Cardiac muscle cell (in vitro differentiated cells and primary cell): ENCODE measurements around the gene SLC35F3. TPM values are rescaled to one million over a fixed set of nuclear protein-coding genes. Genes with fewer than 3 reads are reported as not detected.

ENCODE experiments used
- DNase-seq, 2 donors: peaks; one replicate each; pipeline versions ENCODE4 v3.0.0 to v3.0.0-alpha.2; 2010 to 2017; ENCODE audit warnings: low read depth in 1 of 2, low spot score in 1 of 2
- H3K27ac ChIP-seq: fragments of 200-600 bp; sonication (generic); 2 replicates; pipeline ENCODE4 v1.5.1; 2016
- H3K27me3 ChIP-seq: fragments of 200-600 bp; sonication (generic); 2 replicates; pipeline ENCODE4 v1.6.0; 2016; ENCODE audit warnings: control low read depth
- H3K36me3 ChIP-seq: fragments of 200-600 bp; sonication (generic); 2 replicates; pipeline ENCODE4 v1.5.1; 2016; ENCODE audit warnings: control low read depth
- H3K4me1 ChIP-seq: fragments of 200-600 bp; sonication (generic); 2 replicates; pipeline ENCODE4 v1.8.1; 2017; ENCODE audit warnings: low read depth, mild to moderate bottlenecking, mixed run types
- H3K4me3 ChIP-seq: fragments of 200-600 bp; sonication (generic); 2 replicates; pipeline ENCODE4 v1.5.1; 2016; ENCODE audit warnings: mild to moderate bottlenecking
- H3K9me3 ChIP-seq: fragments of 200-600 bp; sonication (generic); 2 replicates; pipeline ENCODE4 v1.5.1; 2017; ENCODE audit warnings: low read depth, mild to moderate bottlenecking, control low read depth
- CTCF ChIP-seq: IDR thresholded peaks from 2 replicates; pipeline ENCODE4 v1.5.1; 2012; ENCODE audit warnings: low read depth, mild to moderate bottlenecking, low read length
- polyA plus RNA-seq: library from polyadenylated mRNA; unstranded; fragments of >200 nt; fragmentation: Nextera tagmentation; extraction: Ambion mirVana; gene quantifications from 2 replicates; pipeline ENCODE4 v1.2.1, GENCODE V29; 2016
- total RNA-seq: library from RNA; depleted of rRNA; stranded (reverse); fragments of >200 nt; gene quantifications from 2 replicates; pipeline ENCODE4 v1.2.3, GENCODE V29; 2016

Gene SLC35F3
- total and polyA plus RNA-seq, 2 experiments from 2014 or later = 0.98 to 2.0 TPM

- H3K4me3 ChIP-seq = no peak overlapping the region
- H3K27me3 ChIP-seq = no peaks in the 10 kb centered on the region
- no peak for TF ChIP-seq CTCF
- H3K27ac ChIP-seq = no peak overlapping the region
- no peaks in the 10 kb centered on the region for H3K4me1 ChIP-seq
- no peaks in the 10 kb centered on the region for H3K9me3 ChIP-seq
- no peak for DNase-seq
- no peaks in the 10 kb centered on the region for H3K36me3 ChIP-seq
Measured at GRCh38 chr1:233935297-233935868, 30.9 kb downstream of the SLC35F3 start.

DNA sequence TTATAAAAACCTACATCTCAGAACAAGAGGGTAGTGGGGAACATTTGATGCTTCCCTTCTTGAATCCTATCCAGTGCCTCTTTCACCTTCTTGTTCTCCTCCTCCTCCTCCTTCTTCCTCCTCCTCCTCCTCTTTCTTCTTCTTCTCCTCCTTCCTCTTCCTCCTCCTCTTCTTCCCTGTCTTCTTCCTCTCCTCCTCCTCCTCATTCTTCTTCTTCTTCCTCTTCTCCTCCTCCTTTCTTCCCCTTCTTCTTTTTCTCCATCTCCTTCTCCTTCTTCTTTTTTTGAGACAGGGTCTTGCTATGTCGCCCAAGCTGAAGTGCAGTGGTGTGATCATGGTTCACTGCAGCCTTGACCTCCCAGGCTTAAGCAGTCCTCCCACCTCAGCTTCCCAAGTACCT is 31.9 kb downstream of the SLC35F3 start:
- Histone ChIP-seq H3K27me3 (no peaks in the 10 kb centered on the region), H3K36me3 (no peaks in the 10 kb centered on the region), H3K4me3 (no peak overlapping the region), H3K9me3 (no peaks in the 10 kb centered on the region), H3K27ac (no peak overlapping the region), H3K4me1 (no peaks in the 10 kb centered on the region)
- no peak for DNase-seq
- no peak for TF ChIP-seq CTCF

GRCh38 chr1:233936842-233937241 is 32.4 kb downstream of the SLC35F3 start:
- Histone ChIP-seq H3K27ac (no peak overlapping the region), H3K9me3 (no peaks in the 10 kb centered on the region)

DNA sequence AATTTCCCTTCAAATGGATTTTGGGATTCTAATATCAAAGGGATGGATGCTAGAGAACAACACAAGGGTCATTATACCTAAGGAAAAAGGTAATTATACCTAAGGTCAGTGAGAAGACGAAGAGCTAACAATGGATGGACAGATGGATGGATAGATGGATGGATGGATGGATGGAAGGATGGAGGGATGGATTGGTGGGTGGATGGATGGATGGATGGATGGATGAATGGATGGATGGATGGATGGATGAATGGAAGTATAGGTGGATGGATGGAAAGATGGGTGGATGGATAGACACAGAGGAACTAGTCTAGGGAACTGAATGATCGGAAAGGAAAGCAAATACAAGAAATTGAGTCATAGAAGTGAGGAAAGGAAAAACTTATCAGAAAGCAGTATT is 34.0 kb downstream of the SLC35F3 start:
- H3K9me3 ChIP-seq = no peaks in the 10 kb centered on the region

More at GRCh38 chr1:233936842-233937241, 32.4 kb downstream of the SLC35F3 start:
- Histone ChIP-seq H3K27me3 (no peaks in the 10 kb centered on the region), H3K36me3 (no peaks in the 10 kb centered on the region), H3K4me3 (no peak overlapping the region), H3K4me1 (no peaks in the 10 kb centered on the region)
- DNase-seq = no peak
- TF ChIP-seq CTCF = no peak

DNA sequence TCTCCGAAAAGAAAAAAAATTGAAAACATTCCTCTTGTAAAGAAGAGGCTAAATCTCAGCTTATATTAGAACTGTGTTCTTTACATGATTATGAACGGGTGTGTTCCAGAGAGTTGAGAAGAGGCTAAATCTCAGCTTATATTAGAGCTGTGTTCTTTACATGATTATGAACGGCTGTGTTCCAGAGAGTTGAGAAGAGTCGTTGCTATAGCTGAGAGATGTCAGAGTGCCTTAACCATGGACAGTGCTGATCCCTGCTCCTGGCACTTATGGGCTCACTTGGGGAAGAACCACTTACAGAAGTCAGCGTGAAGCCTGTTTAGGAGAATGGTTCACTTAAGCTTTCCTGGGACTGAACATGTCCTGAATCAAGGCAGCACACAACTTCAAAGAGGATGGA is 35.0 kb downstream of the SLC35F3 start:
- H3K4me1 ChIP-seq = no peaks in the 10 kb centered on the region
- H3K27ac ChIP-seq = no peak overlapping the region
- no peaks in the 10 kb centered on the region for H3K36me3 ChIP-seq
- no peak for TF ChIP-seq CTCF
- H3K9me3 ChIP-seq = no peaks in the 10 kb centered on the region
- no peak overlapping the region for H3K4me3 ChIP-seq
- no peaks in the 10 kb centered on the region for H3K27me3 ChIP-seq
- DNase-seq = no peak

More for the DNA sequence above, 34.0 kb downstream of the SLC35F3 start:
- Histone ChIP-seq H3K27me3 (no peaks in the 10 kb centered on the region), H3K27ac (no peak overlapping the region), H3K36me3 (no peaks in the 10 kb centered on the region), H3K4me1 (no peaks in the 10 kb centered on the region), H3K4me3 (no peak overlapping the region)
- no peak for DNase-seq
- TF ChIP-seq CTCF = no peak
